Lung microvascular endothelial cell (primary cell): ENCODE measurements around the gene ADAMTS15. TPM values are rescaled to one million over a fixed set of nuclear protein-coding genes. Genes with fewer than 3 reads are reported as not detected.
A peak's percentile ranks its signal among the peaks of the same experiment; 100 is the strongest.

Experiments
- DNase-seq, 2 donors: peaks; one replicate each; pipeline versions ENCODE4 v3.0.0 to v3.0.0-alpha.2; 2010; ENCODE audit warnings: low read depth in 2 of 2
- total RNA-seq: library from RNA; depleted of rRNA; stranded (reverse); fragments of >200 nt; gene quantifications from 2 replicates; pipeline ENCODE4 v1.2.1, GENCODE V29; 2014

ADAMTS15 gene
- total RNA-seq, 1 donor from 2014 or later = 4.0 TPM

DNA sequence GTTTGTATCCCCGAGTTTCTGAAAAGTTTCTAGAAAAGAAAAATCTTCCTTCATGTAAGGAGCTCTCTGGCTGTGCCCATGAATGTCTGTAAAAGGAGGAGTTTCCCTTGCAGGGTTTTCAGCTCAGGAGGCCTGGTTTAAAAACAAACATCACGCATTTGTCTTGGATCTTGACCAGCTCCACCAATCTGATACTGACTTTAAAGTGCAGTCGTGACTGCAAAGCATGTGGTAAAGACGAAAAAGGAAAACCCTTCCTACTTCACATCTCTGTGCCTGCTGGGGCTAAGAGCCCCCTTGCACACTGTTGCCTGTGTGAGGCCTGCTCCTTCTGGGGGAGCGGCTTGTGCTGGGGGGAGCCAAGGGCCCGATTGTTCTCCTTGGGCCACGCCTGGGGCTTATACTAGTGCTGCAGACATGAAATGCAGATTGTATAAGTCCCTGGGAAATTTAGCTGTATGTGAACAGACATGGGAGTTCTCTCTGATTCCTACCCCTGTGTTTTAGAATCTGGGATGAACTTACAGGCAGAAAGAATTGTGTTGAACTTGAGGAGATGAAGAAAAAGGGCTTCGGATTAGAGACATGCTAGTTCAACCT, 62.1 kb downstream of the ADAMTS15 start:
- no peak for DNase-seq

DNA sequence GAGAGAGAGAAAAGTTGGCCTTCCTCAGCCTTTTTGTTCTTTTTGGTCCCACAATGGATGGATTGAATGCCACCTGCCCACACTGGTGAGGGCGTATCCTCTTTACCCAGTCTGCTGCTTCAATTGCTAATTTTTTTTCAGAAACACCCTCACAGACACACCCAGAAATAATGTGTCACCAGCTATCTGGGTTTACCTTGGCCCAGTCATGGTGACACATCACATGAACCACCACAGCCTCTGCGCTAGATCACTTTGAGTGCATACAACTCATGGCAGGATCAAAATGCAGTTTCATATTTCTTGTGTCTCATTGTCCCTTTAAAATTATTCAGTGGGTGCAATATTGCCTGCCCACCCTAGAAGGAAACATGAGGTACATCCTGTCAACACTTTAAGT, 63.3 kb downstream of the ADAMTS15 start:
- DNase-seq = no peak

DNA sequence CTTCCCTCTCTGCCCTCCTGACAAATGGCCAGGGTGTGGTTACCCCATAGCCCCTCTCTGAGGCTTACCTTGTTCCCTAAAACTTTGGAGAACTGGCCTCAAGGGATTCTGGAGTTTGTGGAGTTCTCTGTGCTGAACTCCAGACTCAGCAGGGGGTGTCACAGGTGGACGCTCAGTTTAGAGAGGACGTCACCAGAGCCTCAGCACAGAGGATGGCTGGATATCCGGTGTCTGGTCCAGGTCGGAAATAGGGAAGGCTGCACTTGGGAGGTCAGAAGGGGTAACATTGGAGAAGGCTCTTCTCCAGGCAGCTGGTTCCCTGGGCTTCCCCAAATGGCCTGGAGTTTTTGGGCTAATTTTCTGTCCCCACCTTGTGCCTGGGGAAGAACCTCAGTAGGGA, 64.2 kb downstream of the ADAMTS15 start:
- no peak for DNase-seq

DNA sequence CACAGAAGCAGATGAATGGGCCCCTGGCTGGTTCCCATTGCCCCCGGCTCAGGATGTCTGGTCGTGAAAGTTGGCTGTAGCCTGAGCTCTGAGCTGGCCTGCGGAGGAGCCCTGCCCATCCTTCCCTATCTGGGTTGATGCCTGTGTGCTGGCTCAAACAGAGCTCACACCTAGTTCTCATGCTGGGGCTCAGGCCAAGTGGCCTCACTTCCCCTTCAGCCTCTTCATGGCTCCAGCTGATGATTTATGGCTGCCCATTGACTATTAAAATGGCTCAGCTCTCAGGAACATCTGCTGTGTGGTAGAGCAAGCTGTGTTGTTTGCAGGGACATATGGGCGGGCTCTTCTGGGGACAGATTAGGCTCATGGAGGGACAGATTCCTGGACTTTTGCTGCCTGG, 64.7 kb downstream of the ADAMTS15 start:
- peak in 1 of 2 donors; percentile 80 for DNase-seq

DNA sequence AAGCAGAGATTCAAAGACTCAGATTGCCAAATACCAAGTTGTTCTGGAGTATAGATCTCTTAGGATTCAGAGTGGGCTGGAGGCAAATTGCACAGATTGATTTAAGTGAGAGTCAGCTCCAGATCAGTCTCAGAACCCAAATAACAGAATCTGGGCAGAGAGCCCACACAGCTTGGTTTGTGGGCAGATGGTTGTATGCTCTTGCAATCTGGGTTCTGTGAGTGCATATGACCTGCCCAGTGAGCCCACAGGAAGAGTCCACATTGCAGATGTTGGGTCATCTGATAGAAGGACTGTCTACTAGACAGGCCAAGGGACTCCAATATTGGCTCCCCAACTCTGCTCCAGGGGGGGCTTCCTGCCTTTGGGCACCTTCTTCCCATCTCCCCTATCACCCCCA, 65.9 kb downstream of the ADAMTS15 start:
- no peak for DNase-seq

DNA sequence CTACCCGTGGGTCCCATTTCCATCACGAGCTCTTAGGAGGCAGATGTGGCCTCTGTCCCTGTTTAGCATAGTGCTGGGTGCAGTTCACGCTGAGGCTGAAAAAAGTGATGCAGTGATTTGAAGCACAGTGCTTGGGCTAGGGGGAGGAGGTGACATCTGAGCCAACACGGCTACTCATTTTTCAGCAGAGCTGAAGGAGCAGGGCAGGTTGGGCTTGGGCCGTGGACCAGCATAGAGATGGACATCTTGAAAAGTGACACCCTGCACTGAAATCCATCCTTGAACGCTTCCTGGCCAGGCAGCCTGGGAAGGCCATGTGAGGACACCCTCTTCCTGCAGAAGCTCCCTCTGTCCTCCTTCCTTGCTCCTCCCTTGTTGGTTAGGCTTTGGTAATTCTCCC, 66.4 kb downstream of the ADAMTS15 start:
- DNase-seq = no peak

DNA sequence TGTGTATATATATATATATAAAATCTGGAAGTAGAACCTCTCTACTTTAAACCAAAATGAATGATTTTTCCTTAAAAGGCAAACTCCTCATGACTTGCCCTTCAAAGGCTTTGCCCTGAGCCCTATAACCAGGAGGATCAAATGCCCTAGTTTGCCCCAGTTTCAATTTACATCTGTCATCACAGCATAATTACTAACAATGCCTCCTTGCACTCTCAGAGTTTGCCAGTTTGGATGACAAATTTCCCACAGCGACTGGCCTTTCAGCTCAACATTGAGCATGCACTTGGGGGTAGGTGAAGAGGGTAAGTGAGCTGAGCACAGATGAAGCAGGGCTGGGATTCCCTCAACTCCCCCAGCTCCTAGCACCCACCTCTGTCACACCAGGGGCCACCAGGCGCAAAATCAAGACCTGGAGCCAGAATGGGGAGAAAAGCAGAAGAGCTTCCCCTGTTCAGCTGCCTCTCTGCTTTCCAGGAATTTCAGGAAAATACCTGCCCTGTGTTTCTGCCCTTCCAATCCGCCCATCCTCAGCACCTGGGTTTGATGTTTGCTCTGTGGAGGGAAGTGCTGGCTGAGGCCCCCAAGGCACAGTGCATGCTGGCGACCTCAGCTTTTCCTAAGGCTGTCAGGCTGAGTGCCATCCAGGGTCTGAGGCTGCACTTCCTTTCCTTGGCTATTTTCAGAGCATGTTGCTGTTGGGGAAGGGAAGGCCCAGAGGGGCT, 67.5 kb downstream of the ADAMTS15 start:
- no peak for DNase-seq

DNA sequence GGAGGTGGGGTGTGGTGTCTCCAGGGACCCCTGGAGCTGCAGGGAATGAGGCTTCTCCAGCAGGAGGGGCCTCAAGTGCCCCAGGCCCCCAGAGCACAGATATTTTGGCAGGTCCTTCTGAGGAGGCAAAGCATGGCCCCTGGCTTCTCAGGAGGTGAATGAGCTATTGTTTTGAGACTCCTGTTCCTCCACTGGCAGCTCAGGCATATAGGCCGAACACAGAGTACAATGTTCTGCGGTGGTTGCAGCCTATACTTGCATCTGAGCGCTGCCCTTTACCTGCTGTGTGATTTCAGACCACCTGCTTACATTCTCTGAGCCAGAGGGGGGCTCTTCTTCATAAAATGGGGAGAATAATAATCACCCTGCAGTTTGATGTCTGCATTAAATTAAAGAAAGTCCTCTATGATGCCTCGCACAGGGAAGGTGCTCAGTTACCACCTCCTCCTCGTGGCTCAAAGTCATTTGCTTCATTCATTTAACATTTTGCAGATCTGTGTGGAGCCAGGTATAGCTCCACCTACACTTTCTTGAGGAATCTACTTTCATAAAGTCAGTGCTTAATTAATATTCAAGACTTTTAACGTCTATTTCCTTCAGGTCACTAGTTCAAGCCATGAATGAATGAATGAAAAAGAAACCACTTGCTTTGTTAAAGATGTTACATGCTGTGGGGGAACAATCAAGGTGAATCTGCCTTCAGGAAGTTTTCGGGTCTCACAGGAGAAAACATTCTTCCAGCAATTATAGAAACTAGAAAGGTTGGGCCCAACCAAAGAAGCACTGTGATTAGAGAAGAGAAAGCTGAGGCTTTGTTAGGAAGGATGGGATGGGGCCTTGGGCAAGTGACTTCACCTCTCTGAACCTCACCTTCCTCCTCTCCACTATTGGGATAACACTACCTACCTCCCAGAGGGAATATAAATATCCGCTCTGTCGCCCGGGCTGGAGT, 68.4 kb downstream of the ADAMTS15 start:
- DNase-seq = no peak

DNA sequence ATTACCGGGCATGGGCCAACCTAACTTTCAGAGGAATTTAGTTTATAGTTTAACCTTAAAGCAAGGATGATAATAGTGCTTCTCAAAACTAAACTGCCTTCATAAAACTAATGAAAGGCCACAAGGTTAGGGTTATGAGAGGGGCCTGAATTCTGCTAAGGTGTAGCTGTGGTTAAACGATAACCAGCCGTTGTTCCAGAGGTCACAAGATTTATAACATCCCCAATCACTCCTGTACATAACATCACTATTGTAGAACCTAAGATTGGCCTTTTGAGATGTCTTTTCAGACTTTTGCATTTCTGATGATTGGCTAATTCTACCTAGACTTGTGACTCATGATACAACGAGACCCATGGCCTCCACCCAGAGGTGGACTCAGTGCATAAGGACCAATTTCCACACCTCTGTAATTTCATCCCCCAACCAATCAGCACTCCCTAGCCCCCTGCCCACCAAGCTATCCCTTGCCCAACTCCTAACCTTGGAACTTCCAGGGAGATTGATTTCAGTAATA, 69.8 kb downstream of the ADAMTS15 start:
- DNase-seq = no peak

DNA sequence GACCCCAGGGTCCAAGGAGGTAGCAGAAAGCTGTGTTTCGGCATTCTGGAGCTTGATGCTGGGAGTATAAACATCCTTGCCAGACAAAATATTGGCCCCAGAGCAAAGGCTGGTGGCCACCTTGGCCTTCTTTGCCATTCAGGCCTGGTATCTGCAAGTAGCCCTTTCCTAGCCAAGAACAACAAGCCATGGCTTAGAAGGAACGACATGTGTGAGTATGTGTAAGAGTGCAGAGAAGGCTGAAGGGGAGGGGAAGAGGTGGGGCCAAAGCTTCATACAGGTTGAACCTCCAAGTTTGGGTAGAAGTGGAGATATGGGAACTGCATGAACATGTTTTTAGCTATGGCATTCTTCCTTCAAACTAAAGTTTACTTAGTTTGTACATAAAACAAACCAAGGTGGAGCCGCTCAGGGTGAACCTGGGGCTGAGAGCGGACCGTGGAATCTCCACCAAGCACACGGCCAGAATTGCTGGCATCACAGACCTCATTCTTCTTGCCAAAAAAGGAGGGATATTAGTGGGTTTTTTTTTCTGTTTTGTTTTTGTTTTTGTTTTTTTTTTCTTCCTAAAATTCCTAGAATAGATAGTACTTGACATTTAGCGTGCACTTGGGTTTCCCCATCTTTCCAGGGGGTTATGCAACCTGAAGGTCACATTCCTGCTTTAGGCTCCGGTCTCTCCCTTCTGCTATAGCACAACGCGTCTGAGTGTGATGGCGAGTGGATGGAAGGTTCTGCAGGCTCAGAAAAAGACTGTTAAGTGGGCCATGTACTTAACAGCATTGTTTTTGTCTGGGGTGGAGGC, 70.9 kb downstream of the ADAMTS15 start:
- DNase-seq = no peak

DNA sequence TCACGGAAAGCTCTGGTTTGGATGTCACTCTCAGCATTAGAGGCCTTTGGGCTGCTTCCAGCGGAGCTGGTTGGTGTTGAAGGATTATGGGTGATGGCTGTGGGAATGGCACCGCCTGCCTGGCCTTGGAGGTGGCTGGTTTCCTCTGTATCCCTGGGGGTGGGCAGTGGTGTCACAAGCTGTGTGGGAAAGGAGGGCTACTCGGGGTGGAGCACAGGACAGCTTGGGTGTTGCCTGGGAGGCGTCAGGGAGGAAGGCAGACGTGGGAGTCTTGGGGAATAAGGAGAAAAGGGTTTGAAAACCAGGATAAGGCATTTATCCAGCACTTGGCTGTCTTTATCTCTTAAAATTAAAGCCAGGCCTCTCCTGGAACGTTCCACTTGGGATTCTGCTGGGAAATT, 71.8 kb downstream of the ADAMTS15 start:
- DNase-seq = no peak

DNA sequence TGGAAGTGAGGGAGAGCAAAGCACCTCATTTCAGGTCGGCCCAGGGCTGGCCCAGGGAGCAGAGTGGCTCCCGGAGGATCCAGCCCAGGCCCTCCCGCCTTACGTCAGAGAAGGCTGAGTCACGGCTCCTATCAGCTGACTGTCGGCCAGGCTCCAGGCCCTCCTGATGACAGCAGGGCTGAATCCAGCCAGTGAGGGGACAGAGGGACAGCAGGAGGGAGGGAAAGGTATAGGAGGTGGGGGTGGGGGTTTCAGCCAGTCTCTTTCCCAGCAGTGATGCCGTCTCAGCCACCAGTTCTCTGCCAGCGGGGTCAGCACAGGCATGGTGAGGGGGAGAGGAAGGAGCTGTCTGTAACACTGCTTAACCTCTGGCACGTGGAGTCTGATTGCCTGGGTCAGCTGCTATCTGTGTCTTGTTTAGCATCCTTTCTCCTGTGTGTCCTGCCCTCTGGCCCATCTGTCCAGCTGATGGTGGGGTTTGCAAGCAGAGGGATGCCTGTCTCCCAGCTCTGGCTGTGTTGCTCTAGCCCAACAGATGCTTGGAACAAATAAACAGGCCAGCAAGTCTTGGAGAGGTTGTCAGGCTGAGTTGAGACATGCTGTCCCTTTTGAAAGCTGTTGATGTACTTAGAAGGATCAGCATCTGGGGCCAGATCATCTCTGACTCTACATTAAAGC, 74.0 kb downstream of the ADAMTS15 start:
- DNase-seq = peak; percentile 80 to 96

DNA sequence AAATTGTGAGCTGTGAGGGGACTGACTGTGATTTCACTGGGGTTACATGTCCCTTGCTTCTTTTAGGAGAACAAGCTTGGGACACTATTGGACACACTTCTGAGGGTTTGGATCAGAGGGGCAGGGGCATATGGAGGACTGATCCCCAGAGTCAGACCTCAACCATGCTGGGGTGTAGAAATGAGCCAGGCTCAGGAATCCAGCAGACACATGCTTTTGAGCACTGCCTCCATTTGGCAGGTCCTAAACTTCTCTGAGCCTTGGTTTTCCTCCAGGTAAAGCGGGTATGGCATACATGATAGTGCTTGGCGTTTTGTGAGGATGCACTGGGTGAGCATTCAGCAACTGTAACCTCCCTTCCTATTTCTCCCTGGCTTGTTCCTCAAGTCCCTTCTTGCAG, 74.7 kb downstream of the ADAMTS15 start:
- DNase-seq = no peak

DNA sequence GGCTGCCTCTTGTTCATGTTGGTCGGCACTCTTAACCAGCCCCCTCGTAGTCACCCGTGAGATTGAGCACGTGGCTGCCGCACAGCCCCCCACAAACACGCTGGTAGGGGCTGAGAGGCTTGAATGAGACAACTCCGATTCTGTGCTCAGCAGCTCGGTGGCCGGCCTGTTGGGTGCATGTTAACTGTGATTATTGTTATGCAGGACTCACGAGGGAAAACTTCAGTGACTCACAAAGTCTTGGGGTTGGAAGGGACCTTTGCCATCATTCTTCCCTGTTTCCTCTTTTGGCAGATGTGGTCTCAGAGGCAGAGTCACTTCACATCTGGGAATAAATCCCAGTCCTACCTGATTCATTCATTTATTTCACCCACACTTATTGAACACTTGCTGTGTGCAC, 75.2 kb downstream of the ADAMTS15 start:
- DNase-seq = peak in 1 of 2 donors; percentile 7

DNA sequence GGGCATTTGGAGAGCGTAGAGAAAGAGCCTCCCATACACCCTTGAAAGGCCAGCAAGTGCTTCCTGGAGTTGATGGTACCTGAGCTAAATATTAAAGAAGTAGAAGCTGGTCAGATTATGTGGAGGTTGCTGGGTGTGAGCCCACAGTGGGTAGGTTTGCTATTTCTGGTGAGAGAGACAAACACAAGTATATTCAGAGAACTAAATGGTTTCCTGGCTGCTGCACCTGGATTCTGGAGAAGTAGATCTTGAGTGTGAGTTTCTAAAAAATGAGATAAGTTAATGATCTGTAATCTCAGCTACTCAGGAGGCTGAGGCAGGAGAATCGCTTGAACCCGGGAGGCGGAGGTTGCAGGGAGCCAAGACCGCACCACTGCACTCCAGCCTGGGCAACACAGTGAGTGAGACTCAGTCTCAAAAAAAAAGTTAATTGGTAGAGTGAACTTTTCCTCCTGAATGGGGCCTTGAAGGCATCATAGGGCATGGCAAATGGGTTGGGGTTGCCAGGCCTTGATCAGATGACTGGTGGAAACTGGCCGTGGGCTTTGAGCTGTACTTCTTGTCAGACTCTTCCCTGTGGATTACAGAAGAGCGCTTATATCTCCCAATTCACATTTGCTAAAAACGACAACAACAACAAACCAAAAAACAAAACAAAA, 75.8 kb downstream of the ADAMTS15 start:
- no peak for DNase-seq

DNA sequence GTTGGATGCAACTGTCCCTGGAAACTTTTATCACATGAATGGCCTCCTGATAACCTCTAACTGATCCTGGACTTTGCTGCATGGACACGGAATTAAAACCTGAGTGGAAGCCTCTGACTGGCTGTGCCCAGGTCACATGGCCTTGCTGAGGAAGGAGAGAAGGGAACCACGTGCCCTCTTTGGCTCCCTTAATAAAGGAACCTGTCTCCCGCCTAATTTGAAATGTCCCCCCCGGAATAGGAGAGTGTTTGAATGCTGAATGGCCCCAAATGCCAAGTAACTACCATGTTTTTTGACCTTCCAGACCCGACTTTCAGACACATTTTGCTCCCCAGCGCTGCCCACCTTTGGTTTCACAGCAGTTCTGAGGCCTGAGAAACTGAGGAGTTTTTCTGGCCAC, 76.9 kb downstream of the ADAMTS15 start:
- no peak for DNase-seq
